HG02840 (cell line): ENCODE data around the gene APBB1IP.
A peak's percentile ranks its signal among the peaks of the same experiment; 100 is the strongest.
"Not testable (repeated sequence)": the region's sequence is repeated elsewhere in the genome, so short reads cannot be mapped to it uniquely, and the experiment has no call there.

Experiments
- ATAC-seq: cut with Tn5 transposase; IDR thresholded peaks from one replicate; pipeline ENCODE4 v1.9.1; 2021; ENCODE audit warnings: mild to moderate bottlenecking, moderate library complexity, moderate number of reproducible peaks; ENCODE audit not compliant: unreplicated experiment, low FRiP score

The APBB1IP gene

DNA sequence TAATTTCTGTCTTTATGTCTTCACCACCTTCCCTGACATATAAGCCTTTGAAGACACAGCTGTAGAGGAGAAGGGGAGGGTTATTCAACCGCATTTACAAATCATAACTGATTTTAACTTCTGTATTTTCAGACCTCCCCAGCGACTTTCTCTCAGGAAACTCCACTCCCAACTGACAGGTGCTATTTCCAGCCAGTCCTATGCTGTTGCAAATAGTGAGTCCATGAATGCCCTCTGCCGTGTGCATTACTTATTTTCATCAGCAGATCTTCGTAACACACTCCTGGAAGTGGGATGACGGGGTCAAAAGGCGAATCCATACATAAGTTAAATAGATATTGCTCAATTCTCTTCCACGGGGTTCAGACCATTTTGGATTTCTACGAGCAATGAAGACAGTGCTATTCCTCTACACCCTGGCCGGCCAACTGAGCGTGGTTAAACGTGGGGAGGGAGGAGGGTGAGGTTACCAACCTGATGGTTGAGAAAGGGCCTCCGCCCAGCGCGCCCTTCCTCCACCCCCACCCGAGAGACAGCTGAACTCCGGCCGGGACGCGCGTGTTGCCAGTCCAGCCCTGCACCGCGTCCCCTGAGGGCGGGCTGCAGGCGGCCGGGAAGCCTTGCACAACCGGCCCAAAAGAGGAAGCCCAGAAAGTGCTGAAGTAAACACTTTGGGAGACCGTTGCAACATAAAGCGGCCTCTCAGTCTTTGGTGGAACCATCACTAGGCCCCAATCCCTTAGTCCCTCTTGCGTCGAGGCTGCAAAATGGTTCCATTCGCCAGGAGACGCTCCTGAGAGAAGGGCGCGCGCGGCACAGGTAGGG lies at the start of gene APBB1IP:
TSS of gene APBB1IP (plus strand) at position 705 of the 825 bp plus-strand sequence. CDS start 53,986 bp downstream, outside the sequence.
- peak; percentile 46 for ATAC-seq

DNA sequence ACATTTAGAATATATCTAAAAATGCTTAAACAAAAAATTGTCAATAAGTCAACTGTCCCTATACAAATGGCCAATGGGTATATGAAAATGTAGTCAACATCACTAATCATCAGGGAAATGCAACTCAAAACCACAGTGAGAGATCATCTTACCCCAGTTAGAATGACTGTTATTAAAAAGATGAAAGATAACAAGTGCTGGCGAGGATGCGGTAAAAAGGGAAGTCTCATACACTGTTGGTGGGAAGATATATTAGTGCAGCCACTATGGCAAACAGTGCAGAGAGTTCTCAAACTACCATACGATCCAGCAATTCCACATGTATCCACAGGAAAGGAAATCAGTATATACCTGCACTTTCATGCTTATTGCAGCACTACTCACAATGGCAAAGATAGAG lies 48.6 kb upstream of the APBB1IP start:
- ATAC-seq = no peak

DNA sequence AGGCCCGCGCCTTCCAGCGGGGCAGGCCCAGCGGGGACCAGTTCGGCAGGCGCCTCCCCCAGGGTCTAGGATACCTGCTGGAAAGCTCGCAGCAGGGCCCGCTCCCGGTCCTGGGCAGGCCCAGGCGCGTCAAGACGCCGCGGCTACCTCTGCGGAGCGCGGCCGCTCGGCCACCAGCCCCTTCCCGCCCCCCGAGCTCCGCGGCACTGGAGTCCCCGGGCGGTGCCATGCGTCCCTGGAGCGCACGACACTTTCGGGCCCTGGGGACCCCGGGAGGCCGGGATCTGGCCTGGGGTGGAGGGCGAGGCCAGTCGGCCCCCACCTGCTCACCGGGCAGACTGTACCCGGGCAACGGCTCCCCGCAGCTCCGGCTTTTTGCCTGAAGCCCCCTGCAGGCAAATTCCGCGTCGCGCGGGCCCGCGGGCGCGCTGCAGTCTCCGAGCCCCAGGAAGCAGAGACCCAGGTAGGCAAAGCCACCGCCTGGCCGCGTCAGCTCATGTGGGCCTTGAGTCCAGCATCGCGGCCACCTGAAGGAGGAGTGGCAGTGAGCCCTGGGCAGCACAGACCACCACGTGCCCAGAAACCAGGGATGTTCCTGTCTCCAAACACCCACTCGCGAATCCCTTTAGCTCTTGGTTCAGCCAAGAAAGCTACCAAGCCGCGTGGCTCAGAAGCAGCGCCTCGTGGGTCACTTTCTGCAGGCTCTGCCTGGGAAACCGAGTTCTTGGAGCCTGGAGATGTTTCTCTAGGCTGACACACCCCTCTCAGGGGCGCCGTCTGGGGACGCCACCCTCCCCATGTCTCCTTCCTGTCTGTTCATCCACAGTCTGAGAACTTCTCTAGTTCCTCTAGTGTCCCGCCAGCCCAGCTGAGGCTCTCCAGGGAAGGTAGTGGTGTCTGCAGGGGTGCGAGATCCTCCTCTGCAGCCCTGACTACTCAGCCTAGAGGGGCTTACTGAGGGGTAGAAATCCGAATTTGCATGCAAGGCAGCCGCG lies 46.1 kb upstream of the APBB1IP start:
- ATAC-seq = no peak

DNA sequence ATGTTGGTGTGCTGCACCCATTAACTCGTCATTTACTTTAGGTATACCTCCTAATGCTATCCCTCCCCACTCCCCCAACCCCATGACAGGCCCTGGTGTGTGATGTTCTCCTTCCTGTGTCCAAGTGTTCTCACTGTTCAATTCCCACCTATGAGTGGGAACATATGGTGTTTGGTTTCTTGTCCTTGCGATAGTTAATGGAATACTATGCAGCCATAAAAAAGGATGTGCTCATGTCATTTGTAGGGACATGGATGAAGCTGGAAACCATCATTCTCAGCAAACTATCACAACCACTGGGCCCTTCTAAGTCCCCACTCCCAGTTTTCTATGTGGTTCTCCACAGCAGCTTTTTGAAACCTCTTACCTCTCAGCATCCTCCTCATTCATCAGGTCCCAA lies 39.8 kb upstream of the APBB1IP start:
- ATAC-seq = not testable (repeated sequence)

GRCh38 chr10:26407406-26407969 lies 30.7 kb upstream of the APBB1IP start:
- no peak for ATAC-seq

DNA sequence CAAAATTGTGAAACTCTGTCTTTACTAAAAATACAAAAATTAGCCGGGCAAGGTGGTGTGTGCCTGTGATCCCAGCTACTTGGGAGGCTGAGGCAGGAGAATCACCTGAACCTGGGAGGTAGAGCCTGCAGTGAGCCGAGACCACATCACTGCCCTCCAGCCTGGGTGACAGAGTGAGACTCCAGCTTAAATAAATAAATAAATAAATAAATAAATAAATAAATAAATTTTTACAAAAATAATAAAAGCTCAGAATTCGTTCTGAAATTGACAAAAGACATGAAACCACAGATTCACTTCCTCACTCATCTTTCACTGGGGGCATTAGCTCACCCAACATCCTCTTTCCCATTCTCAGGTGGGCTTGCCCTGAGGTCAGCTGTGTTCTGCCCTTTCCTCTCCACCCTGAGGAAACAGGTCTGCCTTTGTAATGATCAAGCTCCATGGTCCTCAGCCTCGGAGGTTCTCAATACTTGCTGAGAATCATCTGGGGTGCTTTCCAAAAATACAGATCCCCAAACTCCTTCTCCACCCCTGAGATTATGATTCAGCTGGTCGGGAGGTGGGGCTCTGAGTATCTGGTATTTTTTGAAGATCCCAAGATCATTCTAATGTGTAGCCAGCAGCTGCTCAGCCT lies 29.2 kb upstream of the APBB1IP start:
- no peak for ATAC-seq

GRCh38 chr10:26410356-26410755 lies 27.8 kb upstream of the APBB1IP start:
- ATAC-seq = no peak

DNA sequence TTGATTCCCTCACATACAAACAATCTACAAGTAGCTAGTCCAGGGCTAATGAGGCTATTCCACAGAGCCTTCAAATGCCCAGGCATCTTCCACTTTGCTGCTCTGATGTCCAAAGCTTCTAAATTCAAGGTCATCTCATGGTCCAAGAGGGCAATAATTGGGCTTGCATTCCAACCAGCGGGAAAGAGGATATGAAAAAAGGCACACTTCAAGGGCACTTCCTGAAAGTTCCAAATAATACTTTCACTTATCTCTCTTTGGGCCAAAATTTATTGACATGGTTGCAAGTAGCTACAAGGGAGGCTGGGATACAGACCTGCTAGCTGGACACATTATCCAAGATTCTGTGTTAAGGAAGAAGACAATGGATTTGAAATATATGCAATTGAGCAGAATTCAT lies 25.2 kb upstream of the APBB1IP start:
- no peak for ATAC-seq

DNA sequence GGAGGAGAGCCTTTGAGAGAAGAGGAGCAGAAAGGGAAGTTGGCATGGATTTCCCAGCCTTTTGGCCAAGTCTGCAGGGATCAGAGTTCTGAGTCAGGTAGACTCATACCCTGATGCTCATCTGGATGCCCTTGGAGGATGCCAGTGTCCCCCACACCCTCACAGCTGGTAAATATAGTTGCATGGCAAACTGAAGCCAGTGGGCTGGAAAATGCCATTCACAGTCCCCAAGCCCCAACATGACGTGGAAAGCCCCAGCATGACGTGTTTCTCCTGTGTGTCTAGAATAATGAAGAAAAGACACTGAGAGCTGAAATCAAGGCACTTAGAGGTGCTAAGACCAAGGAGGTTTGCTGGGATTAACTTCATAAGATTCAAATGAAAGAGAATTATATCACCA lies 24.8 kb upstream of the APBB1IP start:
- no peak for ATAC-seq

DNA sequence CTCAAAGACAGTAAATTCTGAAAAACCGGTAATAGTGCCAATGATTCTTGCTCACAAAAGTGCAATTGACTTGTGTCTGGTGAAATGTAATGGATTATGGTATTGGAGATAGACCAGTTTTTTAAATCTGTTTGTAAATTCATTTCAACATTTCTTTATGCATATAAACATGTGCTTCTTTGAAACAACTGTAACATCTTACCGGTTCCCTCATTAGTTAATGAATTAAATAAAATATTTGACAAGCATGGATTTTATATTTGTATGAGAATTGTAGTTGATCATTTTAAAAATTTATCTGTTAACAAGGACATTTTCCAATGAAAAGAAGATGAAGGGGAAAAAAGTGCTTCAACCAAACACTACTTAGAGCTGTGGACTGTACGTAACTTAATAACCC lies 21.0 kb upstream of the APBB1IP start:
- ATAC-seq = no peak

DNA sequence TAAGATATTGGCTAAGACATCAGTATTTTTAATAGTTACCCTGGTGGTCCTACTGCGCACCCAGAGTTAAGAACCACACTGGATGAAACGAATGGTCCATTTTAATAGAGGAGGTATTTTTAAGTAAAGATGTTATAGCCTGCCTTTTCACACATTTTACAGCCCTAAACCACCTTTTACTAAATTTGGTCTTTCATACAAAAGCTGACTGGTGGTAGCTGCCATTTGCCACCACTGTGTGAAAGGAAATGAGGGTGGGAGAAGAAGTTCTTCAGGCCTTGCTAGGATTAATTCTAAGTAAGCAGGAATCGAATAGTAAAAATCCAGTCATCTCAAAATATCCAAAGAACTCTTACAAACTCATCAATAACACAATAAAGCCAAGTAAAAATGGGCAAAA lies 15.2 kb upstream of the APBB1IP start:
- ATAC-seq = no peak

GRCh38 chr10:26423722-26424121 lies 14.4 kb upstream of the APBB1IP start:
- ATAC-seq = no peak

DNA sequence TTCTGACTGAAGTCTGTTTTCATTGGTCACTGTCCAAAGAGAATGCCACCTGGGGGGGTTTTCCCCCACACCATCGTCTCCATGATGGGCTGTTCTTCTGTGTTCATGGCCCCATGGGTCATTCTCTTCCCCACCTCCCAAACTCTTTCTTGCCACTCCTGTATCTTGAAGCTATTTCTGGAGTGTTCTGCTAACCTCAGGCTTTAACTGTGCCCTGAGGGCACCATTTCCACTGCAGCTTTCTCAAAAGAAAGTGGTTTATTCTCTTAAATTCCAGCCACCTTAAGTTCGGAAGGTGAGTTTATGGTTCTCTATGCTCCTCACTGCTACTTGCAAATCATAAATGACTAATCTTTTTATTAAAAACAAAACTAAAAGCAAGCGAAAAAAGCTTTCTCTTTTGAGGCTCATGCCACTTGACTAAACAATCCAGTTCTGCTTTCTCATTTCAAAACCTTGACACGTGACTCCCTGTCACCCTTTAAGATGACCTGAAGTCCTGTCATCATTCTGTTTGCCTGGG lies 7.4 kb upstream of the APBB1IP start:
- ATAC-seq = peak; percentile 89

DNA sequence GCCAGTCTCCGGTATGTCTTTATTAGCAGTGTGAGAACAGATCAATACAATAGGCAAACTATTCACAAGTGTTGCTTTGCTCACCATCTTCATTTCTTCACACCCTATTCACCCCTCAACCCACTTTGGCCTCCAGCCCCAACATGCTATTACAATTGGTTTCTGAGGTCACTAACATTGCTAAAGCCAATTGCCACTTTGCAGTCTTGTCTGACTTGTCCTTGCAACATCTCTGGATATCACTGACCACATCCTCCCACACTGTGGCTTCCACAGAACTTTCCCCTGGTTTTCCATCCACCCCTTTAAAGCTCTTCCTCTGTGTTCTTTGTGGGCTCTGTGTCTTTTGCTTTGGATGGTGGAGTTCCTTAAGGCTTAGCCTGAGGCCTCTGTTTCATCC lies 5.2 kb upstream of the APBB1IP start:
- no peak for ATAC-seq

DNA sequence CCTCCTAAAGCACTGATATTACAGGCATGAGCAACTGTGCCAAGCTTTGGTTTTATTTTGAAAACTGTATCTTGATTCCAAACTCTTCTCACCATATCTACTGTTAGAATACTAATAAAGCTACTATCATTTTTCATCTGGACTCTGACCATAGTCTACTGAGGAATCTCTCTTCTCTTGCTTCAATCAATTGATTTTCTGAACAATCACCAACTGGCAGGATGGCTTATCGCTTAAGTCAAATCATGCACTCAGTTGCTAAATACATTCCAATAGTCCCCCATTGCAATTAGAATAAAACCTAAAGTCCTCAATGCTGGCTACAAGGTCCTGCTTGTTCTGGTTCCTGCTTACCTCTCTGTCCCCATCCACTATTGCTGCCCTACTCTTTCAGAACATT lies 2.3 kb upstream of the APBB1IP start:
- ATAC-seq = no peak

DNA sequence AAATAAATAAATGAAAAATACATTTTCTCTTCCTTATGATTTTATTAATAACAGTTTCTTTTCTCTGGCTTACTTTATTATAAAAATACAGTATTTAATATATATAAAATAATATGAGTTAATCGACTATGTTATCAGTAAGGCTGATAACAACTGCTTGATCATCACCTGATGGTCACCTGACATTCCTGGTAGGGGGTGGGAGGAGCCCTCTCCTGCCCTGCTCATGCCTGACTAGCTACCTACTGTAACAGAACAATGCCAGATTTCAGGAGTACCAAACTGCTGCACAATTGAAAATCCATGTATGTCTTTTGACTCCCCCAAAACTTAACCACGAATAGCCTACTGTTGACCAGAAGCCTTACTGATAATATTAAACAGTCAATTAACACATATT lies 1.3 kb upstream of the APBB1IP start:
- ATAC-seq = no peak

GRCh38 chr10:26438534-26439341 lies 597 bp downstream of the APBB1IP start:
- peak; percentile 49 for ATAC-seq

DNA sequence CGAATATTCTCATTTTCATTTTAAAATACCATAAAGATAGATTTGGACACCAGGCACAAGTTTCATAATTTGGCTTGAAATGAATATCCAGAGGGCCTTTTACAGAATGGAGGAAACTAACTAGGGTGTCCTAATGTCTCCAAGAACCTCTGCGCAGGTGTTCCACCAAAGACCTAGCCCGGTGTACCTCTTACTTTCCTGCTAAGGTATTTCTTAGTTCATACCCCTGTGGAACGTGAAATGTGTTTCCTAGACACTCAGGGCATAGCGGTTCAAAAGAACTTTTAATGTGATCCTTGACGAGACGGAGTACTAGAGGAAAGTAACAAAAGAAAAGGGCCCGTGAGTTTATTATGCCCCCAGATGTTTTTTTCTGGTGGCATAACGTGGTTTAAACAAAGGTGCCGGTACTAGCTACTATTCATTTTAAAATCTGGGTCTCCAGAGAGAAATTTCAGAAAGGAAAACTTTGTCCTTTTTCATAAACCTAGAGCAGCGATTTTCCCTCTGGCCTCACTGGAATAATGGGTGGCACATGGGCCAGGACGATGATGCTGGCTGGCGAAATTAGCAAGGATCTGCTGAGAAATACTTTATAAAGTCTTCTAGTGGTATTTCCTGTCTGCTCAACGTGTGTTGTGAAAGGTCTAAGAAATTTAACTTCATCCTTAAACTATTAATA lies 1.4 kb downstream of the APBB1IP start:
- no peak for ATAC-seq

- no peak for ATAC-seq
These were observed 1.9 kb downstream of the APBB1IP start for GRCh38 chr10:26440088-26440470.
